MM.1S (cell line): ENCODE results near the gene RD3L.

Experiments
- CTCF ChIP-seq: fragments of 300-600 bp; sonication (generic); IDR thresholded peaks from 2 replicates; pipeline ENCODE4 v1.5.1; 2016; ENCODE audit warnings: antibody characterized with exemption, low read length, mixed read lengths
- EZH2 ChIP-seq: fragments of 300-600 bp; sonication (generic); optimal IDR thresholded peaks from 2 replicates; pipeline ENCODE3; 2017; ENCODE audit warnings: low read depth, mild to moderate bottlenecking, antibody characterized with exemption, low read length, mixed read lengths
- EZH2phosphoT487 ChIP-seq: fragments of 300-600 bp; sonication (generic); IDR thresholded peaks from 2 replicates; pipeline ENCODE4 v1.6.1; 2018; ENCODE audit warnings: antibody characterized with exemption, low read length

- TF ChIP-seq CTCF (no peak), EZH2 (no peak), EZH2phosphoT487 (no peak)
Measured at GRCh38 chr14:103973354-103973753, 31.0 kb upstream of the RD3L start.
